Measurements from ENCODE around the gene CST6.

Gene CST6

DNA sequence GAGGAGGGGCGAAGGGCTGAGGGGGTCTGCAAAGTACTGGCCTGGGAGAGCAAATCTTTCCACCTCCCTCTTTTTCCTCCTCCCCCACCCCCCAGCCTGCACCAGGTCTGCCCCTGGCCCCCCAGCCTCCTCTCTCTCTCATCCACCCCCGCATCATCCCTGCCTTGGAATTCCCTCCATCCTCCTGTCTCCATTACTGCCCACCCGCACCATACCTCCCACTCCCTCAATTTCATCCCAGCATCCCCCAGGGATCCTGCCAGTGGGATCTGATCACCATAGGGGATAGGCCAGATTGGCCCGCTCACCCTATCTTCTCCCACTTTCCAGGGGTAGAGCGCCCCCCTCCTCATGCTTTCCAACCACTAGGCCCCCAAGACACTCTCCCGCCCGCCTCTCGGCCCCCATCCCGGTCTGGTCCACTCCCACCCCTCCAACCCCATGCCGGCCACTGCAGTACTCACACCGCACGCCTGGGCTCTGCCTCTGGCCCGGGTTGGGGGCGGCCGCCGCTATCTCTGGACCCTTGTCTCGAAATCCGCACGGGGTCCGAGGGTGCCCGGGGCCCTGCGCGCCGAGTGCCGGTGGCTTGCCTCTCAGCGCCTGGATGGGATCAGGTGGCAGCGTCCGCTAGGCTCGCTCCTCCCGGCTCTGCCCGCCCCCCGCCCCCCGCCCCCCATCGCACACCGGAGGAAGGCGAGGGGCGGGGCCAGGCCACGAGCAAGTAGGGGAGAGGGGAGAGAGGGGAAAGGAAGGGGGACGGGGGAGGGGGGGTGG is 36.9 kb downstream of the CST6 start, which contains the start of gene GAL3ST3:
GAL3ST3 (minus strand) TSS at position 615 of the 777 bp plus-strand sequence. CDS start 3,746 bp downstream, outside the sequence.
- peak; percentile 49 for DNase-seq

DNA sequence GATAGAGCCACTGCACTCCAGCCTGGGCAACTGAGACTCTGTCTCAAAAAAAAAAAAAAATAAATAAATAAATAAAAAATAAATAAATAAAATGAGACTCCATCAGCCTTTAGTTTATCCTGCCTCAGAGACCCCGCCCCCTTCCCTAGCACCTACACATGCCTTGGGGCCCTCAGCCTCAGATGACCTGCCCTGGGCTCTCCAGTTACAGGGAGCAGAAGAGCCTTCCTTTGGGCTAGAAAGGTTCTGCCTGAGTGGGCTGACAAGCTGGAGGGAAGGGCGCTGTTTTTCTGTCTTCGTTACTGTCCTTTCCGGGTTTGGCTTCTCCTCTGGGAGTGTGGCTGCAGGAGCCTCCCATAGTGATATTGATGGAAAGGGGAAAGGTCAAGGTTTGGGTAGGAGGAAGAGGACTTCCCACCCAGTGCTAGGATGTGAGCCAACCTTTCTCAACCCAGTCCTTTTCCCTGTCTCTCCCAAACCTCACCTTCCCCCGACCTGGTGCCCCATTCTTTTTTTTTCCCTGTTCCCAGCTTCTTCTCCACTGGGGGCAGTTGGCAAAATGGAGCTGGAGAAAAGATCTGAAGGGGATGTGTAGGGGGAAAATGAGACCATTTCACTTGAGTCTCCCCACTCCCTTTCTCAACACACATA is 38.9 kb downstream of the CST6 start:
- peak; percentile 19 for DNase-seq

DNA sequence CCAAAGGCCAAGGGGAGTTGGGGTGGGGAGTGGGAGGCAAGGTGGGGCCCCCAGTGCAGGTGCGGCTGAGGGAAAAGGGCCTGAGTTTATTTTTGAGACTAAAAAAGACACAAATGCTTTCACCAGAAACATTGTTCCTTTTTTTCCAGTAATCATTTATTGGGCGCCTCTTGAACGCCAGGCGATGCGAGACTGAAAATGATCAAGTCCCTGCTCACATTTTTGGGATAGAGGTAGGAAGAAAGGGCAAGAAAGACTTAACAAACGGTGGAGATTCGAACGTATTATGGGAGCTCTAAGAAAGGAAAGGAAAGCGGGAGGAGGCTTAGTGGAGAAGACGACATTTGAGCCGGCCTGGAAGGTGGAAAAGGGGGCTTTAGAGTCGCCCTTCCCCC is 39.6 kb downstream of the CST6 start:
- DNase-seq: no peak

DNA sequence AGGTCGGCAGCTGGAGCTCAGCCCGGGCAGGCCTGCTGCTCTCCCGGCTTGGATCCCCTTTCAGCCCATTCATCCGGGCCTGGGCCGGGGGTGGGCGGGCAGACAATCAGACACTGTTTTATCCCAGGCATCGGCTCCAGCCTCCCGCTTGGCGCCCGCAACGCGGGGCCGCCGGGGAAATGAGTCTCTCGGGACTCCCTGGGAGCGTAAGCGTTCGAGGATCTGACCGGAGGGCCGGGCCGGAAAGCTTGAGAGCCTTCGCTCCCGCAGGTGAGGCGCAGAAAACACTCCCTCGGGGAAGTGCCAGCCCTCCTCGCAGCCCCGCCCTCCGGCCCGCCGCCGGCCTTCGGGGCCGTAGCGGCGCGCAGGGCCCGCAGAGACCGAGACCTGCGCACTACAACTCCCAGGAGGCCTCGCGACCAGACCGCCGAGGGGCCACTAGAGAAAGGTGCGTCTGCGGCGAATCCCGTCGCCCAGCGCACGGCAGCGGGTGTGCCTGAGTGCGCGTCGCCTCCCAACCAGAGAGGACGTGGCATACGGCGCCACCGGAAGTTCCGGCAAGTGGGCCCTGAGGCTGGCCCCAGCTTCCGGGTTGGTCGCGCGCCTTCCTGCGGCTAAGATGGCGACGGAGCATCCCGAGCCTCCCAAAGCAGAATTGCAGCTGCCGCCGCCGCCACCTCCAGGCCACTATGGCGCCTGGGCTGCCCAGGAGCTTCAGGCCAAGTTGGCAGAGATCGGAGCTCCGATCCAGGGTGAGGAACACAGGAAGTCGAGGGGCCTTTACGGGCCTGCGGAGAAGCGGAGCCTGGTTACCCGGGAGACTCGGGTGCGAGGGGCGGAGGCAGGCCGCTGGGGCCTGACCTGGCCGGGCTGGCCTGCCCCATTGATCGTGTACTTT is 40.2 kb downstream of the CST6 start, which contains the start of gene SF3B2:
SF3B2 (plus strand) TSS at position 599 of the 898 bp plus-strand sequence; CDS start at position 620, 21 bp downstream.
- DNase-seq: peak; percentile 98

DNA sequence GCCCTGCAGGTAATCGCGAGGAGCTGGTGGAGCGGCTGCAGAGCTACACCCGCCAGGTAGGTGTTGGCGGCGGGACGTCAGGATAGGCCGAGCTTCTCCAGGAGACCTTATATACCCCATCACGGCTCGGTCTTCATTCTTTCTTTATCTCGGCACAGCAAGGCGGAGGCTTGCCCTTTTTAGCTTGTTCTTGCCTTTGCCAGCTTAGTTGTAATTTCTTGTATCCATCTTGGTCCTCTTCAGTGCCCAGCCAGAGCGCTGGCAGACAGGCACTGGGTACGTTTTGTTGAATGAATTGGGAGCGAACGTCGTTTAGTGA is 40.8 kb downstream of the CST6 start:
- DNase-seq: no peak

DNA sequence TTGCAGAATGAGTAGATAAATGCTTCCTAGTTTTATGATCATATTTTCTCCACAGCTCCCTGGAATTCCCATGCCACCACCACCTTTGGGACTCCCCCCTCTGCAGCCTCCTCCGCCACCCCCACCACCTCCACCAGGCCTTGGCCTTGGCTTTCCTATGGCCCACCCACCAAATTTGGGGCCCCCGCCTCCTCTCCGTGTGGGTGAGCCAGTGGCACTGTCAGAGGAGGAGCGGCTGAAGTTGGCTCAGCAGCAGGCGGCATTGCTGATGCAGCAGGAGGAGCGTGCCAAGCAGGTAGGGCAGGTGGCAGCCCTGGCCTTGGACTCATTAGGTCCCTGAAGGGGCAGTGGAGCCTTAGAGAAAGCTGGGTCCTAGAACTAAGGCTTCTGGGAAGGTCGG is 43.2 kb downstream of the CST6 start:
- no peak for DNase-seq

DNA sequence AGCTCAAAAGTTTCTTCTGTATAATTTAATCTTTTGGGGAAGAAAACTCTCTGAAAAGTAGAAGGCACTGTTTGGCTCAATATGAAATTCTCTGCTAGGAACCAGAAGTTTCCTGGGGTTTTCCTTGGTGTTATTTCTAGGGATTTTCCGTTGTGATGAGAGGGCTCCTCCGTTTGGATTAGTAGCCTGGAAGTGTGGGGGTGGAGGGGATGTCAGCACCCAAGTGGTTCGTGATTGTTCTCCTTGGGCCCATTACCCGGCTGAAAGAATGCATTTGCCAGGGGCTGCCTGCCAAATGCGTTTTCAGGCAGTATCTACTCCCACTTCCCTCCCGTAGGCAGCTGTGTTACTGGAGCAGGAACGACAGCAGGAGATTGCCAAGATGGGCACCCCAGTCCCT is 44.7 kb downstream of the CST6 start:
- DNase-seq: no peak

DNA sequence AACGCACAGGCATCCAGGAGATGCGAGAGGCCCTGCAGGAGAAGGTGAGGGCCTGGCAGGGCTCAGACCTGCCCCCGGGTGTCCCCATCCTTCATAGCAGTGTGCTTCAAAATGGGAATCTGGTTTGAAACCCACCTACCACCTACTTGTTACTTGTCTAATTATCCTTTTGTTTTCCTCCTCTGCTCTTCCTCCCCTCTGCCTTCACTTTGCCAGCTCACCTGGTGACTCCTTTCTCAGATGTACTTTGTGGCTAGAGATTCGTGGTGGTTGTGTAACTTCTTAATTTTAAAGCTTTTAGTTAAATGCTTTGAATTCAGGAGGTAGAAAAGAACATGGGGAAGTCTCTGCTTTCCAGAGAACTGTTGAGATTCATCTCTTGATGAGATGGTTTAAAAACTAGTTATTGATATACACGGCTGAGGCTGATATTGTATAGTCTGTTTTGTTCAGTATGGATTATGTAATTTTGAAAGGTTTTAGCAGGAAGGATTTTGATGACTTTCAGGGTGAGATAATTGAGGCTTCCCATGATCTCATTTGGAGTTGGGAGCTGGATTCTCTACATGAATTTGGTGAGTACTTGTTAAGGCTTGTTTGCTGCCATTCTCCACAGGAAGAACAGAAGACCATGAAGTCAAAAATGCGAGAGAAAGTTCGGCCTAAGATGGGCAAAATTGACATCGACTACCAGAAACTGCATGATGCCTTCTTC is 48.3 kb downstream of the CST6 start:
- no peak for DNase-seq

DNA sequence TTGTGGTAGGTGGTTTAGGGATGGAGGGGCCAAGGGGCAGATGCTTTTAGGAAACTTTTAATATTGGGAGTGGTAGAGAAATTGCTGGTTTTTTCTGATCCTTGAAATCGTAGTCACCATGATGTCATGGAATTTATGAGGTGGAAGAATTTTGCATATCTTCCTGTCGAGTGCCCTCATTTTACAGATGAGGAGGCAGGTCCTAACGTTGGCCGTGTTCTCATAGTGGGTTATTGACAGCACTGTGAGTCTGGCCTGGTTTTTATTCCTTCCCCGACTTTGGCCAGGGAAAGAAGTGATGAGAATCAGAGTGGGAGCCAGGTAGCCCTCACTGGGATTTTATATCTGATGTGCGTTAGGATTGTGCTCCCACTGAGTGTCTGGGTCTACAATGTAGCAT is 49.5 kb downstream of the CST6 start:
- no peak for DNase-seq

DNA sequence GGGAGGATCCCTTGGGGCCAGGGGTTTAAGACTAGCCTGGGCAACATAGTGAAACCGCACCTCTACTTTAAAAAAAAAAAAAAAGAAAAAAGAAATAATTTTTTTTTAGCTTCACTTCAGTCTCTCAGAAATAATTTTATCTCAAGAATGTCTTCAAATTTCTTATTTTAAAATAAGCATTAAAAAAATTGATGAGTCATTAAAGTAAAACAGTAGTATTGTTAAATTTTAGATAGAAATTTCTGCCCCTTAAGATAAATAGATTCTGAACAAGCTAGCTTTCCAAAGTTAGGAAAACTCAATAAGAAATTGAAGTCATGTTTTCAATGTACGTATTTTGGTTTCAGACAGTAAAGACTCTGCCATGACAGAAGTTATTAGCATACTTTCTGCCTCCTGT is 50.6 kb downstream of the CST6 start:
- no peak for DNase-seq
